HepG2 (cell line): ENCODE data around the gene SNX6. TPM values are rescaled to one million over a fixed set of nuclear protein-coding genes. Genes with fewer than 3 reads are reported as not detected.

ENCODE experiments used
- ARHGAP35 ChIP-seq: sonication (generic); formaldehyde crosslinking; IDR thresholded peaks from 2 replicates; pipeline ENCODE4 v1.9.0; 2022; ENCODE audit warnings: mild to moderate bottlenecking, inconsistent platforms, moderate library complexity, missing genetic modification reagents, borderline replicate concordance
- ATF6 ChIP-seq: sonication (generic); formaldehyde crosslinking; conservative IDR thresholded peaks from 2 replicates; pipeline ENCODE4 v1.4.0; 2020; ENCODE audit warnings: missing genetic modification reagents
- ATF7-NPFF ChIP-seq: sonication (generic); formaldehyde crosslinking; IDR thresholded peaks from 2 replicates; pipeline ENCODE4 v1.8.1; 2023; ENCODE audit warnings: mild to moderate bottlenecking, low read depth, missing genetic modification reagents, moderate library complexity
- FLYWCH1 ChIP-seq: sonication (generic); formaldehyde crosslinking; IDR thresholded peaks from 2 replicates; pipeline ENCODE4 v1.8.1; 2023; ENCODE audit warnings: mild to moderate bottlenecking, missing genetic modification reagents
- FOXM1 ChIP-seq: sonication (generic); formaldehyde crosslinking; IDR thresholded peaks from 2 replicates; pipeline ENCODE4 v1.5.0; 2020; ENCODE audit warnings: missing genetic modification reagents
- GATAD2A ChIP-seq: IDR thresholded peaks from 2 replicates; pipeline ENCODE4 v1.6.1; 2016
- HDAC6 ChIP-seq: fragments of 200-600 bp; sonication (generic); IDR thresholded peaks from 2 replicates; pipeline ENCODE4 v1.7.0; 2017; ENCODE audit warnings: mild to moderate bottlenecking, antibody characterized with exemption, low read length, low read depth
- JDP2 ChIP-seq: sonication (generic); formaldehyde crosslinking; IDR thresholded peaks from 2 replicates; pipeline ENCODE4 v1.8.1; 2022; ENCODE audit warnings: missing genetic modification reagents, borderline replicate concordance
- KLF12 ChIP-seq: sonication (generic); formaldehyde crosslinking; IDR thresholded peaks from 2 replicates; pipeline ENCODE4 v1.4.0; 2020; ENCODE audit warnings: missing genetic modification reagents, borderline replicate concordance
- MED1 ChIP-seq: sonication (generic); formaldehyde crosslinking; IDR thresholded peaks from 2 replicates; pipeline ENCODE4 v1.4.0; 2020; ENCODE audit warnings: missing genetic modification reagents
- MTF1 ChIP-seq: sonication (generic); formaldehyde crosslinking; IDR thresholded peaks from 2 replicates; pipeline ENCODE4 v1.5.0; 2020; ENCODE audit warnings: missing genetic modification reagents
- MYNN ChIP-seq: sonication (generic); formaldehyde crosslinking; IDR thresholded peaks from 2 replicates; pipeline ENCODE4 v1.4.0; 2020; ENCODE audit warnings: mild to moderate bottlenecking, low read depth, missing genetic modification reagents
- NR2F2 ChIP-seq: IDR thresholded peaks from 2 replicates; pipeline ENCODE4 v1.6.1; 2012; ENCODE audit warnings: low read depth, inconsistent platforms, borderline replicate concordance
- POLR2G ChIP-seq: fragments of 200-400 bp; formaldehyde crosslinking; IDR thresholded peaks from 2 replicates; pipeline ENCODE4 v1.6.1; 2018; ENCODE audit warnings: mild to moderate bottlenecking, low read depth, low read length, moderate library complexity
- RFXAP ChIP-seq: sonication (generic); formaldehyde crosslinking; IDR thresholded peaks from 2 replicates; pipeline ENCODE4 v1.4.0; 2020; ENCODE audit warnings: missing genetic modification reagents, borderline replicate concordance
- RNF2 ChIP-seq: fragments of 450-650 bp; conservative IDR thresholded peaks from 2 replicates; pipeline ENCODE4 v1.6.1; 2016; ENCODE audit warnings: low read depth
- SALL1 ChIP-seq: sonication (generic); formaldehyde crosslinking; IDR thresholded peaks from 2 replicates; pipeline ENCODE4 v1.8.0; 2022; ENCODE audit warnings: mild to moderate bottlenecking, missing genetic modification reagents
- SNAPC5 ChIP-seq: sonication (generic); formaldehyde crosslinking; IDR thresholded peaks from 2 replicates; pipeline ENCODE4 v1.8.1; 2023; ENCODE audit warnings: mild to moderate bottlenecking, missing genetic modification reagents, borderline replicate concordance
- SNRNP70 ChIP-seq: fragments of 200-400 bp; formaldehyde crosslinking; IDR thresholded peaks from 2 replicates; pipeline ENCODE4 v1.6.1; 2017; ENCODE audit warnings: mild to moderate bottlenecking, low read depth, low read length, moderate library complexity
- SP1 ChIP-seq, 2 experiments: fragments of 450-650 bp in 1 of 2; sonication (generic) in 1 of 2; formaldehyde crosslinking in 1 of 2; IDR thresholded peaks; 2 replicates each; pipeline versions ENCODE4 v1.4.0 to v1.6.1; 2016 to 2020; ENCODE audit warnings: missing genetic modification reagents in 1 of 2
- SYNCRIP ChIP-seq: fragments of 200-400 bp; formaldehyde crosslinking; IDR thresholded peaks from 2 replicates; pipeline ENCODE4 v1.6.1; 2018; ENCODE audit warnings: mild to moderate bottlenecking, low read depth, low read length; ENCODE audit not compliant: insufficient read depth
- TAF1 ChIP-seq: sonication (generic); formaldehyde crosslinking; IDR thresholded peaks from 2 replicates; pipeline ENCODE4 v1.4.0; 2020; ENCODE audit warnings: missing genetic modification reagents
- THAP8 ChIP-seq: sonication (generic); formaldehyde crosslinking; IDR thresholded peaks from 2 replicates; pipeline ENCODE4 v1.5.1; 2020; ENCODE audit warnings: missing genetic modification reagents, mild to moderate bottlenecking, borderline replicate concordance
- WIZ ChIP-seq: sonication (generic); formaldehyde crosslinking; IDR thresholded peaks from 2 replicates; pipeline ENCODE4 v1.5.1; 2020; ENCODE audit warnings: mild to moderate bottlenecking, missing genetic modification reagents
- ZNF160 ChIP-seq: sonication (generic); formaldehyde crosslinking; IDR thresholded peaks from 2 replicates; pipeline ENCODE4 v1.8.0; 2022; ENCODE audit warnings: mild to moderate bottlenecking, inconsistent platforms, missing genetic modification reagents
- ZNF607 ChIP-seq: sonication (generic); formaldehyde crosslinking; IDR thresholded peaks from 2 replicates; pipeline ENCODE4 v1.5.1; 2020; ENCODE audit warnings: missing genetic modification reagents, mild to moderate bottlenecking, borderline replicate concordance
- polyA plus RNA-seq, 8 experiments: library from polyadenylated mRNA; depleted of rRNA in 3 of 8; stranded (reverse) in 7 of 8; unstranded in 1 of 8; fragments of >200 nt; fragmentation: Illumina TruSeq in 4 of 8; extraction: Trizol in 4 of 8; gene quantifications; 2 replicates each; pipeline versions ENCODE4 v1.2.1 to v1.2.3, GENCODE V29; 2011 to 2016; ENCODE audit warnings: low read depth in 4 of 8, missing spikeins in 1 of 8, mixed read lengths in 1 of 8; ENCODE audit not compliant: insufficient read depth in 1 of 8
- total RNA-seq, 5 experiments: library from RNA; depleted of rRNA; stranded (reverse); fragments of >200 nt; fragmentation: Illumina TruSeq; extraction: Trizol; gene quantifications; 2 replicates each; pipeline ENCODE4 v1.2.3, GENCODE V29; 2016; ENCODE audit warnings: low read depth in 1 of 5
- TF ChIP-seq, protein P1 (sequence below): sonication (generic); formaldehyde crosslinking; IDR thresholded peaks from 2 replicates; pipeline ENCODE4 v1.4.0; 2020; ENCODE audit warnings: low read depth, mild to moderate bottlenecking, missing genetic modification reagents
- TF ChIP-seq, protein P2 (sequence below): sonication (generic); formaldehyde crosslinking; conservative IDR thresholded peaks from 2 replicates; pipeline ENCODE4 v1.4.0; 2020; ENCODE audit warnings: missing genetic modification reagents

Gene SNX6
- total and polyA plus RNA-seq, 2 of the 13 experiments (the other 11 are each of a cell fraction or from before 2014, with no cell fraction given): 92.3 to 169 TPM

- TF ChIP-seq ATF6 (0 out of 2 replicates have a peak, but pooled peaks have one; percentile 13), SALL1 (CRISPR knock-in tag) (no peak), ARHGAP35 (CRISPR knock-in tag) (no peak; the same call in 1 of the 2 replicates), WIZ (no peak), JDP2 (CRISPR knock-in tag) (no peak), NR2F2 (0 out of 2 replicates have a peak, but pooled peaks have one; percentile 17), SYNCRIP (no peak), ZNF607 (no peak), ATF7-NPFF (CRISPR knock-in tag) (no peak), SP1 (IDR thresholded peaks at IDR 0.05) (no peak), SP1 (CRISPR knock-in tag; IDR thresholded peaks at IDR 0.05) (no peak), FLYWCH1 (no peak), FOXM1 (CRISPR knock-in tag) (no peak), POLR2G (no peak), TAF1 (CRISPR knock-in tag) (no peak), MED1 (no peak), GATAD2A (CRISPR knock-in tag) (no peak; the same call in 1 of the 2 replicates), SNAPC5 (CRISPR knock-in tag) (no peak), MYNN (CRISPR knock-in tag) (no peak), SNRNP70 (no peak), RNF2 (no peak), THAP8 (CRISPR knock-in tag) (no peak; the same call in 1 of the 2 replicates), ZNF160 (CRISPR knock-in tag) (no peak), KLF12 (CRISPR knock-in tag) (no peak), RFXAP (CRISPR knock-in tag) (no peak), HDAC6 (no peak), MTF1 (CRISPR knock-in tag) (no peak)
- TF ChIP-seq, protein P1, sequence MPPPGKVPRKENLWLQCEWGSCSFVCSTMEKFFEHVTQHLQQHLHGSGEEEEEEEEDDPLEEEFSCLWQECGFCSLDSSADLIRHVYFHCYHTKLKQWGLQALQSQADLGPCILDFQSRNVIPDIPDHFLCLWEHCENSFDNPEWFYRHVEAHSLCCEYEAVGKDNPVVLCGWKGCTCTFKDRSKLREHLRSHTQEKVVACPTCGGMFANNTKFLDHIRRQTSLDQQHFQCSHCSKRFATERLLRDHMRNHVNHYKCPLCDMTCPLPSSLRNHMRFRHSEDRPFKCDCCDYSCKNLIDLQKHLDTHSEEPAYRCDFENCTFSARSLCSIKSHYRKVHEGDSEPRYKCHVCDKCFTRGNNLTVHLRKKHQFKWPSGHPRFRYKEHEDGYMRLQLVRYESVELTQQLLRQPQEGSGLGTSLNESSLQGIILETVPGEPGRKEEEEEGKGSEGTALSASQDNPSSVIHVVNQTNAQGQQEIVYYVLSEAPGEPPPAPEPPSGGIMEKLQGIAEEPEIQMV (CRISPR knock-in tag): no peak
- TF ChIP-seq, protein P2, sequence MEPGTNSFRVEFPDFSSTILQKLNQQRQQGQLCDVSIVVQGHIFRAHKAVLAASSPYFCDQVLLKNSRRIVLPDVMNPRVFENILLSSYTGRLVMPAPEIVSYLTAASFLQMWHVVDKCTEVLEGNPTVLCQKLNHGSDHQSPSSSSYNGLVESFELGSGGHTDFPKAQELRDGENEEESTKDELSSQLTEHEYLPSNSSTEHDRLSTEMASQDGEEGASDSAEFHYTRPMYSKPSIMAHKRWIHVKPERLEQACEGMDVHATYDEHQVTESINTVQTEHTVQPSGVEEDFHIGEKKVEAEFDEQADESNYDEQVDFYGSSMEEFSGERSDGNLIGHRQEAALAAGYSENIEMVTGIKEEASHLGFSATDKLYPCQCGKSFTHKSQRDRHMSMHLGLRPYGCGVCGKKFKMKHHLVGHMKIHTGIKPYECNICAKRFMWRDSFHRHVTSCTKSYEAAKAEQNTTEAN (CRISPR knock-in tag): no peak
Observed at GRCh38 chr14:34629344-34629656, 648 bp downstream of the SNX6 start (continued).
